H9 (cell line): ENCODE data around the gene C2orf92. TPM values are rescaled to one million over a fixed set of nuclear protein-coding genes. Genes with fewer than 3 reads are reported as not detected.
A peak's percentile ranks its signal among the peaks of the same experiment; 100 is the strongest.

Experiments used
- DNase-seq: peaks from one replicate; pipeline ENCODE4 v3.0.0-alpha.2; 2017
- H2AFZ ChIP-seq: one replicate; pipeline ENCODE4 v1.6.1; 2013; ENCODE audit warnings: mild to moderate bottlenecking, low read length, control low read depth, moderate library complexity
- H2AK5ac ChIP-seq: 2 replicates; pipeline ENCODE4 v1.6.1; 2013; ENCODE audit warnings: low read length, control low read depth, mixed read lengths; ENCODE audit not compliant: insufficient read length
- H2BK120ac ChIP-seq: one replicate; pipeline ENCODE4 v1.6.1; 2013; ENCODE audit warnings: low read depth, mild to moderate bottlenecking, low read length, control low read depth, inconsistent platforms; ENCODE audit not compliant: poor library complexity, severe bottlenecking
- H2BK12ac ChIP-seq: 2 replicates; pipeline ENCODE4 v1.6.1; 2013; ENCODE audit warnings: low read length, control low read depth, mixed read lengths, low read depth; ENCODE audit not compliant: insufficient read length
- H2BK15ac ChIP-seq: 2 replicates; pipeline ENCODE4 v1.6.1; 2013; ENCODE audit warnings: low read depth, low read length, control low read depth
- H2BK20ac ChIP-seq: one replicate; pipeline ENCODE4 v1.6.1; 2013; ENCODE audit warnings: low read depth, mild to moderate bottlenecking, low read length, control low read depth, inconsistent platforms; ENCODE audit not compliant: poor library complexity, severe bottlenecking
- H2BK5ac ChIP-seq: 2 replicates; pipeline ENCODE4 v1.6.1; 2013; ENCODE audit warnings: low read length, control low read depth, mixed read lengths; ENCODE audit not compliant: insufficient read length
- H3K14ac ChIP-seq: 2 replicates; pipeline ENCODE4 v1.6.1; 2013; ENCODE audit warnings: low read length, control low read depth; ENCODE audit not compliant: insufficient read depth
- H3K18ac ChIP-seq: 2 replicates; pipeline ENCODE4 v1.6.1; 2013; ENCODE audit warnings: low read depth, mild to moderate bottlenecking, mixed read lengths, low read length, control low read depth; ENCODE audit not compliant: insufficient read length
- H3K23ac ChIP-seq: 2 replicates; pipeline ENCODE4 v1.6.1; 2013; ENCODE audit warnings: low read length, control low read depth, mixed read lengths, low read depth; ENCODE audit not compliant: insufficient read length
- H3K23me2 ChIP-seq: 2 replicates; pipeline ENCODE4 v1.6.1; 2013; ENCODE audit warnings: low read depth, mild to moderate bottlenecking, mixed read lengths, low read length, control low read depth; ENCODE audit not compliant: insufficient read length, poor library complexity, severe bottlenecking
- H3K27ac ChIP-seq: 2 replicates; pipeline ENCODE4 v1.5.1; 2013; ENCODE audit warnings: low read length, control low read depth, mixed read lengths, low read depth; ENCODE audit not compliant: insufficient read length
- H3K27me3 ChIP-seq: 2 replicates; pipeline ENCODE4 v1.6.1; 2013; ENCODE audit warnings: low read length, control low read depth, inconsistent platforms; ENCODE audit not compliant: insufficient read depth
- H3K4ac ChIP-seq: 2 replicates; pipeline ENCODE4 v1.6.1; 2013; ENCODE audit warnings: low read depth, mild to moderate bottlenecking, control low read depth, inconsistent platforms, low read length, moderate library complexity
- H3K4me1 ChIP-seq: 2 replicates; pipeline ENCODE4 v1.6.1; 2013; ENCODE audit warnings: low read length, control low read depth, inconsistent platforms; ENCODE audit not compliant: insufficient read depth
- H3K4me2 ChIP-seq: 2 replicates; pipeline ENCODE4 v1.6.1; 2013; ENCODE audit warnings: low read length, control low read depth, mixed read lengths; ENCODE audit not compliant: insufficient read length, insufficient read depth
- H3K56ac ChIP-seq: 2 replicates; pipeline ENCODE4 v1.6.1; 2013; ENCODE audit warnings: low read depth, mild to moderate bottlenecking, mixed read lengths, low read length, control low read depth; ENCODE audit not compliant: insufficient read length
- H3K79me1 ChIP-seq: 2 replicates; pipeline ENCODE4 v1.6.1; 2013; ENCODE audit warnings: low read depth, mild to moderate bottlenecking, moderate library complexity, low read length, control low read depth, inconsistent platforms; ENCODE audit not compliant: insufficient read depth, poor library complexity, severe bottlenecking
- H3K79me2 ChIP-seq: 2 replicates; pipeline ENCODE4 v1.6.1; 2013; ENCODE audit warnings: low read length, control low read depth, inconsistent platforms; ENCODE audit not compliant: insufficient read depth
- H3K9ac ChIP-seq: 2 replicates; pipeline ENCODE4 v1.6.1; 2013; ENCODE audit warnings: low read length, control low read depth, mixed read lengths; ENCODE audit not compliant: insufficient read length; ENCODE audit errors: extremely low read depth
- H3K9me3 ChIP-seq: one replicate; pipeline ENCODE4 v1.6.1; 2013; ENCODE audit warnings: low read depth, low read length, inconsistent platforms; ENCODE audit not compliant: control insufficient read depth
- H3T11ph ChIP-seq: one replicate; pipeline ENCODE4 v1.6.1; 2013; ENCODE audit warnings: mild to moderate bottlenecking, low read length, control low read depth, inconsistent platforms
- H4K20me1 ChIP-seq: one replicate; pipeline ENCODE4 v1.6.1; 2013; ENCODE audit not compliant: control insufficient read depth, insufficient read length, insufficient read depth
- H4K5ac ChIP-seq: 2 replicates; pipeline ENCODE4 v1.6.1; 2013; ENCODE audit warnings: low read depth, mild to moderate bottlenecking, mixed read lengths, low read length, control low read depth; ENCODE audit not compliant: insufficient read length
- H4K8ac ChIP-seq: replicated peaks from 2 replicates; pipeline ENCODE4 v1.6.1; 2013; ENCODE audit warnings: low read length, control low read depth, mixed read lengths, low read depth; ENCODE audit not compliant: insufficient read length
- H4K91ac ChIP-seq: 2 replicates; pipeline ENCODE4 v1.6.1; 2013; ENCODE audit warnings: low read depth, mild to moderate bottlenecking, moderate library complexity, mixed read lengths, low read length, control low read depth; ENCODE audit not compliant: insufficient read length
- H3K27ac Mint-ChIP-seq, 3 experiments: 2 replicates in 2 of 3; 3 replicates in 1 of 3; pipeline ENCODE4 v1.8.0; 2020 to 2021; ENCODE audit warnings: mixed read lengths in 3 of 3, mild to moderate bottlenecking in 1 of 3, moderate library complexity in 1 of 3
- H3K27me3 Mint-ChIP-seq: 2 replicates; pipeline ENCODE4 v1.8.0; 2021; ENCODE audit warnings: low read depth, mild to moderate bottlenecking, moderate library complexity, mixed read lengths
- H3K36me3 Mint-ChIP-seq, 3 experiments: 2 replicates in 2 of 3; 3 replicates in 1 of 3; pipeline ENCODE4 v1.8.0; 2020 to 2021; ENCODE audit warnings: low read depth in 3 of 3, mixed read lengths in 3 of 3; ENCODE audit not compliant: insufficient read depth in 1 of 3
- H3K4me1 Mint-ChIP-seq, 2 experiments: 2 replicates each; pipeline ENCODE4 v1.8.0; 2020; ENCODE audit warnings: mixed read lengths in 2 of 2
- H3K4me3 Mint-ChIP-seq, 2 experiments: 2 replicates in 1 of 2; 3 replicates in 1 of 2; pipeline ENCODE4 v1.8.0; 2020 to 2021; ENCODE audit warnings: mild to moderate bottlenecking in 2 of 2, mixed read lengths in 2 of 2, moderate library complexity in 1 of 2
- H3K9me3 Mint-ChIP-seq, 2 experiments: 2 replicates in 1 of 2; 3 replicates in 1 of 2; pipeline ENCODE4 v1.8.0; 2020; ENCODE audit warnings: mild to moderate bottlenecking in 2 of 2, mixed read lengths in 2 of 2, moderate library complexity in 1 of 2
- CTCF ChIP-seq: fragments of 200-600 bp; sonication (generic); conservative IDR thresholded peaks from 3 replicates; pipeline ENCODE4 v1.8.0; 2021; ENCODE audit warnings: antibody characterized with exemption, mild to moderate bottlenecking
- WGBS: extraction: QIAGEN DNeasy Blood & Tissue Kit; methylation state at CpG from one replicate; pipeline ENCODE4 v1.1.7; 2013; ENCODE audit warnings: missing lambda C conversion rate, low lambda C conversion rate, mixed read lengths; ENCODE audit not compliant: insufficient read length; ENCODE audit errors: extremely low coverage; 5-methylcytosine and 5-hydroxymethylcytosine counted together
- total RNA-seq: library from RNA; stranded (reverse); gene quantifications from 2 replicates; pipeline ENCODE4 v1.2.1, GENCODE V29; 2021

Gene C2orf92
- total RNA-seq, 1 experiment from 2014 or later = 7.3 TPM

DNA sequence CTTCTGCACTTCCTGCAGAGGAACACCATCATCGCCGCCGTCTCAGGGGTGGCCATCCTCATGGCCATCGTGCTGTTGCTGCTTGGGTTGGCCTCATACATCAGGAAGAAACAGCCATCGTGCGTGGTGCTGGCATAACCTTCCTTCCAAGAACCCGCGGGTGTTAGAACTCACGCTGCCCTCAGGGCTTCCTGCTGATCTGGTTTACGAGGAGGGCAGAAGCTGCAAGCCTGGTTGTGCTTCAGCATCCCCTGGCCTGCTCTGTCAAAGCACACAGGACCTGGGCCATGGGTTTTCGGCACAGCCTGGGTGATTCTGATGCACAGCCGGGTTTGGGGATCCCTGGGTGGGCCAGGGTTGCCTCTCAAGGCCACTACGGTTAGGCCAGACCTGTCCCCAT lies 31.7 kb downstream of the C2orf92 start:
- peaks cover 6% of the 10 kb centered on the region for H3K27me3 Mint-ChIP-seq
- no peak overlapping the region for H3T11ph ChIP-seq
- H3K27ac ChIP-seq = no peak overlapping the region
- H3K27me3 ChIP-seq = no peaks in the 10 kb centered on the region
- H3K18ac ChIP-seq = no peak overlapping the region
- no peak overlapping the region for H3K56ac ChIP-seq
- no peak overlapping the region for H2BK20ac ChIP-seq
- no peak overlapping the region for H2BK15ac ChIP-seq
- H2BK5ac ChIP-seq = no peak overlapping the region
- no peak overlapping the region for H3K23ac ChIP-seq
- no peaks in the 10 kb centered on the region for H3K23me2 ChIP-seq
- H3K14ac ChIP-seq = no peak overlapping the region
- DNase-seq = peak; percentile 11
- H3K4me1 Mint-ChIP-seq = peaks cover 7 to 12% of the 10 kb centered on the region in 2 experiments
- H4K20me1 ChIP-seq = no peaks in the 10 kb centered on the region
- no peak overlapping the region for H4K8ac ChIP-seq
- H3K4me2 ChIP-seq = no peak overlapping the region
- no peaks in the 10 kb centered on the region; a peak in 2 of 5 replicates for H3K9me3 Mint-ChIP-seq
- H3K4me3 Mint-ChIP-seq = no peak overlapping the region
- no peak overlapping the region for H4K5ac ChIP-seq
- H4K91ac ChIP-seq = no peak overlapping the region
- H2AK5ac ChIP-seq = no peak overlapping the region
- no peak overlapping the region for H3K9ac ChIP-seq
- no peak for TF ChIP-seq CTCF
- no peaks in the 10 kb centered on the region for H3K9me3 ChIP-seq
- H2BK12ac ChIP-seq = no peak overlapping the region
- peak overlapping the region in 1 of 3 experiments; percentile 44; a peak in 2 of 7 replicates for H3K27ac Mint-ChIP-seq
- H2BK120ac ChIP-seq = no peak overlapping the region
- WGBS = no CpG with 5 or more reads among the region's 13 CpGs
- no peak overlapping the region for H3K4ac ChIP-seq
- H3K79me1 ChIP-seq = no peaks in the 10 kb centered on the region
- H3K79me2 ChIP-seq = no peaks in the 10 kb centered on the region
- no peaks in the 10 kb centered on the region for H3K4me1 ChIP-seq
- H3K36me3 Mint-ChIP-seq = no peaks in the 10 kb centered on the region
- H2AFZ ChIP-seq = no peak overlapping the region
